IPS-18c (cell line): Measurements from ENCODE around the gene PEX1.
"Not testable (repeated sequence)": the region's sequence is repeated elsewhere in the genome, so short reads cannot be mapped to it uniquely, and the experiment has no call there.

Experiments
- H3K4me3 ChIP-seq: 2 replicates; pipeline ENCODE4 v1.7.0; 2013; ENCODE audit warnings: low read depth, mild to moderate bottlenecking, low read length, moderate library complexity; ENCODE audit not compliant: insufficient read depth
- H3K9me3 ChIP-seq: one replicate; pipeline ENCODE4 v1.6.1; 2013; ENCODE audit warnings: mild to moderate bottlenecking, low read length, moderate library complexity; ENCODE audit not compliant: control insufficient read depth, insufficient read depth

PEX1 gene

GRCh38 chr7:92528188-92528957, at the start of gene PEX1, which contains the start of gene RBM48:
Gene PEX1 (minus strand): TSS chr7:92528520. CDS start chr7:92528435, 85 bp downstream.
Gene RBM48 (plus strand): TSS chr7:92528795. CDS start chr7:92528814, 19 bp downstream.
- no peaks in the 10 kb centered on the region for H3K9me3 ChIP-seq

GRCh38 chr7:92576296-92576695, 48.0 kb upstream of the PEX1 start:
- Histone ChIP-seq H3K4me3 (no peak overlapping the region), H3K9me3 (no peaks in the 10 kb centered on the region)

More at GRCh38 chr7:92528188-92528957, at the start of gene PEX1, which contains the start of gene RBM48:
- peak within 1 kb of the TSS; percentile 97 for H3K4me3 ChIP-seq

GRCh38 chr7:92569137-92569536, 40.8 kb upstream of the PEX1 start:
- no peaks in the 10 kb centered on the region for H3K9me3 ChIP-seq
- no peak overlapping the region for H3K4me3 ChIP-seq

GRCh38 chr7:92567460-92567859, 39.1 kb upstream of the PEX1 start:
- no peaks in the 10 kb centered on the region for H3K9me3 ChIP-seq
- no peak overlapping the region for H3K4me3 ChIP-seq

GRCh38 chr7:92563345-92563744, 35.0 kb upstream of the PEX1 start:
- no peak overlapping the region for H3K4me3 ChIP-seq
- H3K9me3 ChIP-seq, result no peaks in the 10 kb centered on the region

GRCh38 chr7:92560602-92561001, 32.3 kb upstream of the PEX1 start:
- H3K4me3 ChIP-seq, result no peak overlapping the region
- no peaks in the 10 kb centered on the region for H3K9me3 ChIP-seq

GRCh38 chr7:92557808-92558362, 29.6 kb upstream of the PEX1 start:
- no peaks in the 10 kb centered on the region for H3K9me3 ChIP-seq
- no peak overlapping the region for H3K4me3 ChIP-seq

GRCh38 chr7:92557249-92557648, 28.9 kb upstream of the PEX1 start:
- H3K4me3 ChIP-seq, result no peak overlapping the region
- no peaks in the 10 kb centered on the region for H3K9me3 ChIP-seq

GRCh38 chr7:92550194-92550593, 21.9 kb upstream of the PEX1 start:
- no peaks in the 10 kb centered on the region for H3K9me3 ChIP-seq

GRCh38 chr7:92547579-92547978, 19.3 kb upstream of the PEX1 start:
- no peak overlapping the region for H3K4me3 ChIP-seq
- H3K9me3 ChIP-seq, result no peaks in the 10 kb centered on the region

More at GRCh38 chr7:92550194-92550593, 21.9 kb upstream of the PEX1 start:
- no peak overlapping the region for H3K4me3 ChIP-seq

- H3K9me3 ChIP-seq, result no peaks in the 10 kb centered on the region
These were observed 18.7 kb upstream of the PEX1 start for GRCh38 chr7:92546856-92547497.

GRCh38 chr7:92545116-92545515, 16.8 kb upstream of the PEX1 start:
- not testable (repeated sequence) for H3K9me3 ChIP-seq, H3K4me3 ChIP-seq

More at GRCh38 chr7:92546856-92547497, 18.7 kb upstream of the PEX1 start:
- no peak overlapping the region for H3K4me3 ChIP-seq

- not testable (repeated sequence) for H3K9me3 ChIP-seq, H3K4me3 ChIP-seq
These were observed 15.2 kb upstream of the PEX1 start for GRCh38 chr7:92543542-92543941.

GRCh38 chr7:92534572-92534971, 6.3 kb upstream of the PEX1 start:
- H3K4me3 ChIP-seq, result no peak overlapping the region
- H3K9me3 ChIP-seq, result no peaks in the 10 kb centered on the region

GRCh38 chr7:92528958-92529264, 591 bp upstream of the PEX1 start:
- Histone ChIP-seq H3K4me3 (peak overlapping the region; percentile 83), H3K9me3 (no peaks in the 10 kb centered on the region)

GRCh38 chr7:92527300-92528187, 776 bp downstream of the PEX1 start:
- H3K4me3 ChIP-seq, result peak overlapping the region; percentile 97
- no peaks in the 10 kb centered on the region for H3K9me3 ChIP-seq

GRCh38 chr7:92523110-92523509, 5.2 kb downstream of the PEX1 start:
- Histone ChIP-seq H3K9me3 (no peaks in the 10 kb centered on the region), H3K4me3 (no peak overlapping the region)
